Transverse colon (tissue), 4 donors: ENCODE data around the gene SLC36A4. TPM values are rescaled to one million over a fixed set of nuclear protein-coding genes. Genes with fewer than 3 reads are reported as not detected.

ENCODE experiments used
- DNase-seq: peaks from one replicate; pipeline ENCODE4 v3.0.0-alpha.2; 2019
- H3K27ac ChIP-seq, 4 donors: fragments of 200-600 bp; sonication (generic); 2 replicates each; pipeline ENCODE4 v1.5.1; 2016 to 2018; ENCODE audit warnings: inconsistent platforms in 4 of 4
- H3K27me3 ChIP-seq: fragments of 200-600 bp; sonication (generic); 2 replicates; pipeline ENCODE4 v1.5.1; 2017; ENCODE audit warnings: inconsistent platforms
- H3K36me3 ChIP-seq, 4 donors: fragments of 200-600 bp; sonication (generic); 2 replicates each; pipeline ENCODE4 v1.5.1; 2017 to 2019; ENCODE audit warnings: inconsistent platforms in 4 of 4
- H3K4me1 ChIP-seq, 4 donors: fragments of 200-600 bp; sonication (generic); 2 replicates each; pipeline ENCODE4 v1.5.1; 2017 to 2020; ENCODE audit warnings: inconsistent platforms in 4 of 4
- H3K4me3 ChIP-seq, 4 donors: fragments of 200-600 bp; sonication (generic); 1 replicate in 1 of 4; 2 replicates in 3 of 4; pipeline versions ENCODE4 v1.5.1 to v1.6.1; 2017 to 2019; ENCODE audit warnings: inconsistent platforms in 4 of 4
- H3K9me3 ChIP-seq, 2 donors: fragments of 200-600 bp; sonication (generic); 2 replicates each; pipeline ENCODE4 v1.5.1; 2017 to 2019; ENCODE audit warnings: inconsistent platforms in 2 of 2
- EP300 ChIP-seq: sonication (generic); formaldehyde crosslinking; IDR thresholded peaks from one replicate; pipeline ENCODE4 v1.6.1; 2017; ENCODE audit warnings: antibody characterized with exemption, low read depth
- POLR2A ChIP-seq: fragments of 450-650 bp; IDR thresholded peaks from one replicate; pipeline ENCODE4 v1.6.1; 2016; ENCODE audit warnings: antibody characterized with exemption, mild to moderate bottlenecking, moderate library complexity
- POLR2AphosphoS5 ChIP-seq, 3 donors: sonication (generic); formaldehyde crosslinking; IDR thresholded peaks; one replicate each; pipeline ENCODE4 v1.6.1; 2016; ENCODE audit warnings: antibody characterized with exemption in 3 of 3
- WGBS, 2 donors: methylation state at CpG; one replicate each; pipeline ENCODE4 v1.1.5; 2018; ENCODE audit warnings: low coverage in 1 of 2; 5-methylcytosine and 5-hydroxymethylcytosine counted together
- in situ Hi-C, 4 donors: fragments of 200-750 bp; cut with MboI; loops; one replicate each; pipeline versions ENCODE4 v1.15.0 to v1.15.1; 2017; ENCODE audit warnings: low sequenced_read_pairs in 3 of 4, low pct_ligation_motif_present in 1 of 4, low pct_unique_long_range_greater_than_20kb in 1 of 4
- intact Hi-C: fragments of 100-400 bp; cut with DNase I; formaldehyde crosslinking; loops from one replicate; pipeline ENCODE4 v1.15.1; 2023; ENCODE audit warnings: low total_unique reads
- total RNA-seq, 4 donors: library from RNA; depleted of rRNA; stranded (reverse); fragments of >200 nt; gene quantifications; one replicate each; pipeline ENCODE4 v1.1.0, GENCODE V29; 2016
- TF ChIP-seq, protein P1 (sequence below), 5 experiments: fragments of 200-600 bp in 3 of 5; fragments of 450-650 bp in 2 of 5; sonication (generic) in 3 of 5; IDR thresholded peaks; 1 replicate in 2 of 5; 2 replicates in 3 of 5; pipeline ENCODE4 v1.5.1; 2016 to 2017; ENCODE audit warnings: antibody characterized with exemption in 5 of 5, inconsistent platforms in 3 of 5, mild to moderate bottlenecking in 2 of 5, moderate library complexity in 1 of 5

Gene SLC36A4
- total RNA-seq, 4 donors from 2014 or later: 11.7 to 90.5 (median 31.7) TPM

DNA sequence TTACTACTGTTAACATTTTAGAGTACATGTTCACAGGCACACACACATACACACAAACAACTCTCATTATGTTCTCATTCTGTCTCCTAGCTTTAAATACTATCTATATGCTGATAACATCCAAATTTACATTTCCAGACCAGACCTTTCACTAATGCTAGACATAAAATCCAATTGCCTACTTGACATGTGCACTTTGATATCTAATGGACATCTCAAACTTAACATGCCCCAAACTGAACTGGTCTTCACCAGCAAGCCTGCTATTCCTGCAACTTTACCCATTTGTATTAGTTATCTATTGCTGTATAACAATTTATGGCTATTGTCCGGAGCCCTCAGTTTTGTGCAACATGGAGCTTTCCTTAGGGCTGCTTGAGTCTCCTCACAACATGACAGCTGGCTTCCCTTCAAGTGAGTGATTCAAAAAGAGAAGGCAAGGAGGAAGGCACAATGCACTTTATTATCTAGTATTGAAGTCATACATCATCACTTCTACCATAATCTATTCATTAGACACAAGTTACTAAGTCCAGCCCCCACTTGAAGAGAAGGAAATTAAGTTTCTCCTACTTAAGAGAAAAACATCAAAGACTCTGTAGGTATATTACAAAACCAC is 3.0 kb downstream of the SLC36A4 start:
- in situ Hi-C loops: no loop called here
- H3K4me3 ChIP-seq: no peak overlapping the region
- no peak for DNase-seq
- peaks cover 0 to 12% (median 3%) of the 10 kb centered on the region in 4 donors for H3K4me1 ChIP-seq
- intact Hi-C loops: no loop called here
- H3K36me3 ChIP-seq: no peaks in the 10 kb centered on the region
- TF ChIP-seq EP300: no peak
- TF ChIP-seq, protein P1, sequence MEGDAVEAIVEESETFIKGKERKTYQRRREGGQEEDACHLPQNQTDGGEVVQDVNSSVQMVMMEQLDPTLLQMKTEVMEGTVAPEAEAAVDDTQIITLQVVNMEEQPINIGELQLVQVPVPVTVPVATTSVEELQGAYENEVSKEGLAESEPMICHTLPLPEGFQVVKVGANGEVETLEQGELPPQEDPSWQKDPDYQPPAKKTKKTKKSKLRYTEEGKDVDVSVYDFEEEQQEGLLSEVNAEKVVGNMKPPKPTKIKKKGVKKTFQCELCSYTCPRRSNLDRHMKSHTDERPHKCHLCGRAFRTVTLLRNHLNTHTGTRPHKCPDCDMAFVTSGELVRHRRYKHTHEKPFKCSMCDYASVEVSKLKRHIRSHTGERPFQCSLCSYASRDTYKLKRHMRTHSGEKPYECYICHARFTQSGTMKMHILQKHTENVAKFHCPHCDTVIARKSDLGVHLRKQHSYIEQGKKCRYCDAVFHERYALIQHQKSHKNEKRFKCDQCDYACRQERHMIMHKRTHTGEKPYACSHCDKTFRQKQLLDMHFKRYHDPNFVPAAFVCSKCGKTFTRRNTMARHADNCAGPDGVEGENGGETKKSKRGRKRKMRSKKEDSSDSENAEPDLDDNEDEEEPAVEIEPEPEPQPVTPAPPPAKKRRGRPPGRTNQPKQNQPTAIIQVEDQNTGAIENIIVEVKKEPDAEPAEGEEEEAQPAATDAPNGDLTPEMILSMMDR (IDR thresholded peaks at IDR 0.05): no peak
- TF ChIP-seq POLR2AphosphoS5 (IDR thresholded peaks at IDR 0.05): no peak
- H3K9me3 ChIP-seq: no peaks in the 10 kb centered on the region
- no peaks in the 10 kb centered on the region for H3K27me3 ChIP-seq
- H3K27ac ChIP-seq: no peak overlapping the region
- 100% methylated on average over 1 of the region's 1 CpG; no CpG with 5 or more reads in 1 of the 2 donors for WGBS, 2 donors

DNA sequence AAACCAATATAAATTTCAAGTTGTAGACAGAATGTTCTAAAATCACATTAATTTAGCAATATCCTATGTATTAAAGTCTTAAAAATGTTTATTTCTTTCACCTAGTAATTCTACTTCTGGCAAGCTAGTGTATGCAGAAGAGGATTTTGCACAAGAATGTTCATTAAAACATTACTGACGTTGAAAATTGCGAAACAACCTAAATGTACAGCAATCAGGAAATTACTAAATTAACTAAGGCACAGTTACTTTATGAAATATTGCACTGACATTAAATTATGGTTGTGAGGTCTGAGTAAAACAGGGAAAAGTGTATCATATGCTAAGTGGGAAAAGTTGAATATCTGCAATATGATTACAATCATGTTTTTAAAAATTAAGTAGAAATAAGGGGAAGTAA is 4.1 kb downstream of the SLC36A4 start:
- WGBS, 2 donors: 61 to 81% methylated on average over 2 of the region's 2 CpGs
- TF ChIP-seq, protein P1 (IDR thresholded peaks at IDR 0.05): no peak
- TF ChIP-seq POLR2A (no peak), EP300 (no peak)
- in situ Hi-C loops: no loop called here

DNA sequence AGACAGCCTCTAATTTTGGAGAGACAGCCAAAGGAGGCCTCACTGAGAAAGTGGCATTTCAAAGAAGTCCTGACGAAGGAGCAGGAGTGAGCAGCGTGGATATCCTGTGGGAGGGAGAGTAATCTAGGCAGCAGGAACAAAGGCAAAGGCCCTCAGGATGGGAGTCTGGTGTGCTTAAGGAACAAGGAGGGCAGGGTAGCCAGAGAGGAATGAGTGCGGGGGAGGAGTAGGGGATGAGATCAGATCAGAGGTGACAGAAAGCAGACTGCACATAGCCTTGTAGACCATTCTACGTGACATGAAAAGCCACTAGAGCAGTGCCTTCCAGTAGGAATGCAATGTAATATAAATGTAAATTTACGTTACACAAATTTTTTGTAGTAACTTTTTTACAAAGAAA is 5.6 kb downstream of the SLC36A4 start:
- Histone ChIP-seq H3K36me3 (peaks cover 0 to 5% (median 0%) of the 10 kb centered on the region in 4 donors), H3K27me3 (no peaks in the 10 kb centered on the region), H3K4me3 (no peak overlapping the region), H3K27ac (no peak overlapping the region), H3K9me3 (peaks cover 2 to 12% of the 10 kb centered on the region in 2 donors), H3K4me1 (peaks cover 0 to 6% (median 3%) of the 10 kb centered on the region in 4 donors)
- TF ChIP-seq POLR2AphosphoS5 (IDR thresholded peaks at IDR 0.05) (no peak), POLR2A (no peak), EP300 (no peak)
- TF ChIP-seq, protein P1 (IDR thresholded peaks at IDR 0.05): no peak
- intact Hi-C loops: no loop called here
- in situ Hi-C loops: no loop called here
- 92 to 93% methylated on average over 5 of the region's 5 CpGs for WGBS, 2 donors
- no peak for DNase-seq

More for the DNA sequence above, 4.1 kb downstream of the SLC36A4 start:
- Histone ChIP-seq H3K36me3 (no peaks in the 10 kb centered on the region), H3K27ac (no peak overlapping the region), H3K4me3 (no peak overlapping the region), H3K9me3 (no peaks in the 10 kb centered on the region), H3K27me3 (no peaks in the 10 kb centered on the region), H3K4me1 (peaks cover 0 to 11% (median 3%) of the 10 kb centered on the region in 4 donors)
- intact Hi-C loops: no loop called here
- DNase-seq: no peak

DNA sequence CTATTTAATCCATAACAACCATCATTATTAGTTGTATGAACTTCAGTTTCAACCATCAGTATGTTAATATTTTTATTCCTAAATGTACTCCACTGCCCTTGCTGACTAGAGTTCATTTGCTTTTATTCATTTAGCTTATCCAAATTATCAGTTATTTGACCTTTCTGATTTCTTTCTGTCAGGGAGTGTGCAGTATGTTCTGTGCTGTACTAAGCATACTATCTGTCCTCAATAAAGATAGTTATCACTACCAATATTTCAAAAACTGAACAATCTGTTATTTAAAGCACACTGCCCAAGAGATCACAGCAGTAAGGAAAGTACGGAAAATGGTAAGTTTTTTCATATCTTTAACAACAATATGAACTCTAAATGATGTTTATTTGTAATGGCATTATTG is 8.3 kb downstream of the SLC36A4 start:
- Histone ChIP-seq H3K27me3 (no peaks in the 10 kb centered on the region), H3K4me3 (no peak overlapping the region), H3K27ac (no peak overlapping the region), H3K36me3 (peaks cover 0 to 11% (median 0%) of the 10 kb centered on the region in 4 donors), H3K4me1 (no peaks in the 10 kb centered on the region), H3K9me3 (peaks cover 4 to 19% of the 10 kb centered on the region in 2 donors)
- intact Hi-C loops (no loop called here), in situ Hi-C loops (no loop called here)
- DNase-seq: no peak
- no peak for TF ChIP-seq POLR2AphosphoS5 (IDR thresholded peaks at IDR 0.05)
- WGBS, 2 donors: 92 to 100% methylated on average over 1 of the region's 1 CpG

DNA sequence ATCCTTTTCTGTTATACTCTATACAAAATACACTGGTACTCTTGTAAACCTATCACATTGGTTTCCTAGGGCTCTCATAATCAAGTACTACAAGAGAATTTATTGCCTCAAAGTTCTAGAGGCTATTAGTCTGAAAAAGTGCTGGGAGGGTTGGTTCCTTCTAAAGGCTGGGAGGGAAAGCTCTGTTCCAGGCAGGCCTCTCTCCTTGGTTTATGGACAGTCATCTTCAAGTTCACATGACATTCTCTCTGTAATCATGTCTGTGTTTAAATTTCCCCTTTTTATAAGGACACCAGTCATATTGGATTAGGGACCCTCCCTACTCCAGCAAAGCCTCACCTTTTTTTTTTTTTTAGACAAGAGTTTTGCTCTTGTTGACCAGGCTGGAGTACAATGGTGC is 9.1 kb downstream of the SLC36A4 start:
- no peak overlapping the region for H3K27ac ChIP-seq
- DNase-seq: no peak
- no peaks in the 10 kb centered on the region for H3K4me1 ChIP-seq
- peaks cover 4 to 19% of the 10 kb centered on the region in 2 donors for H3K9me3 ChIP-seq
- no peaks in the 10 kb centered on the region for H3K27me3 ChIP-seq
- intact Hi-C loops (no loop called here), in situ Hi-C loops (no loop called here)
- H3K36me3 ChIP-seq: peaks cover 0 to 16% (median 0%) of the 10 kb centered on the region in 4 donors
- TF ChIP-seq POLR2A: no peak
- no peak for TF ChIP-seq POLR2AphosphoS5 (IDR thresholded peaks at IDR 0.05)
- TF ChIP-seq, protein P1 (IDR thresholded peaks at IDR 0.05): no peak
- TF ChIP-seq EP300: no peak
- no peak overlapping the region for H3K4me3 ChIP-seq
